ENCODE results near the gene MID2. TPM values are rescaled to one million over a fixed set of nuclear protein-coding genes. Genes with fewer than 3 reads are reported as not detected.
"Not testable (repeated sequence)": the region's sequence is repeated elsewhere in the genome, so short reads cannot be mapped to it uniquely, and the experiment has no call there.

MID2 gene
- total RNA-seq, 1 experiment from 2014 or later: not detected

GRCh38 chrX:107880054-107880610, 54.5 kb downstream of the MID2 start:
- in situ Hi-C loops (cut with HindIII; ENCODE audit: low pct_unique_long_range_greater_than_20kb, low sequenced_read_pairs): no loop called here

GRCh38 chrX:107894038-107894437, 68.4 kb downstream of the MID2 start:
- in situ Hi-C loops (cut with HindIII; ENCODE audit: low pct_unique_long_range_greater_than_20kb, low sequenced_read_pairs): no loop called here
- peak; percentile 64 for DNase-seq (ENCODE audit: low read depth, low spot score)

More at GRCh38 chrX:107880054-107880610, 54.5 kb downstream of the MID2 start:
- DNase-seq (ENCODE audit: low read depth, low spot score): no peak

GRCh38 chrX:107902721-107903120, 77.1 kb downstream of the MID2 start:
- DNase-seq (ENCODE audit: low read depth, low spot score): no peak
- in situ Hi-C loops (cut with HindIII; ENCODE audit: low pct_unique_long_range_greater_than_20kb, low sequenced_read_pairs): no loop called here

GRCh38 chrX:107905366-107905765, 79.7 kb downstream of the MID2 start:
- in situ Hi-C loops (cut with HindIII; ENCODE audit: low pct_unique_long_range_greater_than_20kb, low sequenced_read_pairs): no loop called here
- DNase-seq (ENCODE audit: low read depth, low spot score): no peak

- in situ Hi-C loops (cut with HindIII; ENCODE audit: low pct_unique_long_range_greater_than_20kb, low sequenced_read_pairs): no loop called here
- no peak for DNase-seq (ENCODE audit: low read depth, low spot score)
Measured at GRCh38 chrX:107924136-107924746, 98.6 kb downstream of the MID2 start.

- no peak for DNase-seq (ENCODE audit: low read depth, low spot score)
- in situ Hi-C loops (cut with HindIII; ENCODE audit: low pct_unique_long_range_greater_than_20kb, low sequenced_read_pairs): no loop called here
Measured at GRCh38 chrX:107934262-107934661, 108.6 kb downstream of the MID2 start.

- in situ Hi-C loops (cut with HindIII; ENCODE audit: low pct_unique_long_range_greater_than_20kb, low sequenced_read_pairs): no loop called here
- DNase-seq (ENCODE audit: low read depth, low spot score): no peak
Measured at GRCh38 chrX:107935200-107935599, 109.5 kb downstream of the MID2 start.

- in situ Hi-C loops (cut with HindIII; ENCODE audit: low pct_unique_long_range_greater_than_20kb, low sequenced_read_pairs): no loop called here
- no peak for DNase-seq (ENCODE audit: low read depth, low spot score)
Measured at GRCh38 chrX:107935664-107936433, 110.2 kb downstream of the MID2 start.

- in situ Hi-C loops (cut with HindIII; ENCODE audit: low pct_unique_long_range_greater_than_20kb, low sequenced_read_pairs): no loop called here
- DNase-seq (ENCODE audit: low read depth, low spot score): no peak
Measured at GRCh38 chrX:107936434-107936730, 110.7 kb downstream of the MID2 start.

GRCh38 chrX:107940095-107940494, 114.4 kb downstream of the MID2 start:
- in situ Hi-C loops (cut with HindIII; ENCODE audit: low pct_unique_long_range_greater_than_20kb, low sequenced_read_pairs): no loop called here
- no peak for DNase-seq (ENCODE audit: low read depth, low spot score)

GRCh38 chrX:107955337-107955736, 129.7 kb downstream of the MID2 start:
- DNase-seq (ENCODE audit: low read depth, low spot score); in situ Hi-C loops (cut with HindIII; ENCODE audit: low pct_unique_long_range_greater_than_20kb, low sequenced_read_pairs): not testable (repeated sequence)

- in situ Hi-C loops (cut with HindIII; ENCODE audit: low pct_unique_long_range_greater_than_20kb, low sequenced_read_pairs): no loop called here
- DNase-seq (ENCODE audit: low read depth, low spot score): no peak
Measured at GRCh38 chrX:107968623-107969022, 143.0 kb downstream of the MID2 start.

- DNase-seq (ENCODE audit: low read depth, low spot score): no peak
- in situ Hi-C loops (cut with HindIII; ENCODE audit: low pct_unique_long_range_greater_than_20kb, low sequenced_read_pairs): no loop called here
Measured at GRCh38 chrX:107970073-107970472, 144.4 kb downstream of the MID2 start.

- DNase-seq (ENCODE audit: low read depth, low spot score): no peak
- in situ Hi-C loops (cut with HindIII; ENCODE audit: low pct_unique_long_range_greater_than_20kb, low sequenced_read_pairs): no loop called here
Measured at GRCh38 chrX:107971636-107972035, 146.0 kb downstream of the MID2 start.

Small RNA genes within 50 kb of the gene (small RNA-seq; reads per million reads assigned to genes)
- gene RF00019: 0 reads per million in 2 experiments

Other genes with a start within 250 kb of the MID2 start
- gene PRPS1, start 197.4 kb upstream of the MID2 start, total RNA-seq (2014; rRNA removed; shearing (Covaris generic)): 39.8 and 39.9 TPM in 2 replicates
- 23.1 and 24.9 TPM in 2 replicates for gene TSC22D3, start 50.1 kb upstream of the MID2 start, total RNA-seq (2014; rRNA removed; shearing (Covaris generic))
- not detected in 2 replicates for gene NCBP2L, start 48.1 kb upstream of the MID2 start, total RNA-seq (2014; rRNA removed; shearing (Covaris generic))
- gene TEX13B, start 156.5 kb downstream of the MID2 start, total RNA-seq (2014; rRNA removed; shearing (Covaris generic)): 0.24 TPM in 1 of 2 replicates, not detected in the other
- not detected in 2 replicates for gene VSIG1, start 219.2 kb downstream of the MID2 start, total RNA-seq (2014; rRNA removed; shearing (Covaris generic))

Data from SK-MEL-5 (cell line).